GM23248 (cell line): ENCODE results near the gene PITPNB. TPM values are rescaled to one million over a fixed set of nuclear protein-coding genes. Genes with fewer than 3 reads are reported as not detected.
A peak's percentile ranks its signal among the peaks of the same experiment; 100 is the strongest.

ENCODE experiments used
- DNase-seq: peaks from one replicate; pipeline ENCODE4 v3.0.0-alpha.2; 2015
- H2AFZ ChIP-seq: fragments of 200-600 bp; sonication (generic); 2 replicates; pipeline ENCODE4 v1.6.1; 2016; ENCODE audit warnings: antibody characterized with exemption
- H3F3A ChIP-seq: fragments of 200-600 bp; sonication (generic); 2 replicates; pipeline ENCODE4 v1.6.1; 2016; ENCODE audit warnings: mild to moderate bottlenecking, antibody characterized with exemption, mixed run types; ENCODE audit not compliant: insufficient read depth
- H3K27ac ChIP-seq: fragments of 200-600 bp; sonication (generic); 2 replicates; pipeline ENCODE4 v1.5.1; 2016; ENCODE audit warnings: mild to moderate bottlenecking
- H3K27me3 ChIP-seq: fragments of 200-600 bp; sonication (generic); replicated peaks from 2 replicates; pipeline ENCODE4 v1.6.1; 2016; ENCODE audit warnings: mild to moderate bottlenecking; ENCODE audit not compliant: insufficient read depth
- H3K36me3 ChIP-seq: fragments of 200-600 bp; sonication (generic); 2 replicates; pipeline ENCODE4 v1.6.1; 2016; ENCODE audit warnings: low read depth, mild to moderate bottlenecking
- H3K4me1 ChIP-seq: fragments of 200-600 bp; sonication (generic); 2 replicates; pipeline ENCODE4 v1.6.1; 2016; ENCODE audit warnings: mild to moderate bottlenecking; ENCODE audit not compliant: insufficient read depth
- H3K4me2 ChIP-seq: fragments of 200-600 bp; sonication (generic); one replicate; pipeline ENCODE4 v1.6.1; 2016; ENCODE audit warnings: mild to moderate bottlenecking; ENCODE audit not compliant: unreplicated experiment
- H3K4me3 ChIP-seq: fragments of 200-600 bp; sonication (generic); 2 replicates; pipeline ENCODE4 v1.5.1; 2016; ENCODE audit warnings: mild to moderate bottlenecking
- H3K79me2 ChIP-seq: fragments of 200-600 bp; sonication (generic); 2 replicates; pipeline ENCODE4 v1.6.1; 2016; ENCODE audit warnings: mild to moderate bottlenecking; ENCODE audit not compliant: insufficient read depth
- H3K9ac ChIP-seq: fragments of 200-600 bp; sonication (generic); 2 replicates; pipeline ENCODE4 v1.6.1; 2016; ENCODE audit warnings: mild to moderate bottlenecking
- H3K9me2 ChIP-seq: fragments of 200-600 bp; sonication (generic); 2 replicates; pipeline ENCODE4 v1.6.1; 2016; ENCODE audit warnings: mixed run types, mild to moderate bottlenecking, moderate library complexity; ENCODE audit not compliant: insufficient read depth
- H3K9me3 ChIP-seq: fragments of 200-600 bp; sonication (generic); one replicate; pipeline ENCODE4 v1.6.1; 2017; ENCODE audit warnings: low read depth
- H4K20me1 ChIP-seq: fragments of 200-600 bp; sonication (generic); 2 replicates; pipeline ENCODE4 v1.6.0; 2016; ENCODE audit not compliant: insufficient read depth
- EZH2 ChIP-seq: fragments of 200-600 bp; sonication (generic); IDR thresholded peaks from 2 replicates; pipeline ENCODE4 v1.6.1; 2018; ENCODE audit warnings: antibody characterized with exemption, mild to moderate bottlenecking; ENCODE audit not compliant: insufficient read depth, poor library complexity, severe bottlenecking
- EZH2phosphoT487 ChIP-seq: fragments of 200-600 bp; sonication (generic); IDR thresholded peaks from 2 replicates; pipeline ENCODE4 v1.6.1; 2018; ENCODE audit warnings: antibody characterized with exemption, moderate library complexity, mild to moderate bottlenecking, low read depth; ENCODE audit not compliant: insufficient read depth
- WGBS, 2 experiments: methylation state at CpG; one replicate each; pipeline ENCODE4 v1.1.6; 2015 to 2017; ENCODE audit warnings: low lambda C conversion rate in 2 of 2, low coverage in 1 of 2; ENCODE audit errors: missing lambda C conversion rate in 2 of 2; 5-methylcytosine and 5-hydroxymethylcytosine counted together
- in situ Hi-C: fragments of 300-500 bp; cut with MboI; formaldehyde crosslinking; loops from 2 replicates; pipeline ENCODE4 v1.15.0; 2020
- polyA plus RNA-seq: library from polyadenylated mRNA; unstranded; fragments of >200 nt; fragmentation: Nextera tagmentation; extraction: Ambion mirVana; gene quantifications from 2 replicates; pipeline ENCODE4 v1.2.1, GENCODE V29; 2016
- total RNA-seq: library from RNA; depleted of rRNA; stranded (reverse); fragments of >200 nt; shearing (Covaris generic); gene quantifications from 2 replicates; pipeline ENCODE4 v1.2.3, GENCODE V29; 2014

Gene PITPNB
- total and polyA plus RNA-seq, 2 experiments from 2014 or later: 17.7 to 82.1 TPM

DNA sequence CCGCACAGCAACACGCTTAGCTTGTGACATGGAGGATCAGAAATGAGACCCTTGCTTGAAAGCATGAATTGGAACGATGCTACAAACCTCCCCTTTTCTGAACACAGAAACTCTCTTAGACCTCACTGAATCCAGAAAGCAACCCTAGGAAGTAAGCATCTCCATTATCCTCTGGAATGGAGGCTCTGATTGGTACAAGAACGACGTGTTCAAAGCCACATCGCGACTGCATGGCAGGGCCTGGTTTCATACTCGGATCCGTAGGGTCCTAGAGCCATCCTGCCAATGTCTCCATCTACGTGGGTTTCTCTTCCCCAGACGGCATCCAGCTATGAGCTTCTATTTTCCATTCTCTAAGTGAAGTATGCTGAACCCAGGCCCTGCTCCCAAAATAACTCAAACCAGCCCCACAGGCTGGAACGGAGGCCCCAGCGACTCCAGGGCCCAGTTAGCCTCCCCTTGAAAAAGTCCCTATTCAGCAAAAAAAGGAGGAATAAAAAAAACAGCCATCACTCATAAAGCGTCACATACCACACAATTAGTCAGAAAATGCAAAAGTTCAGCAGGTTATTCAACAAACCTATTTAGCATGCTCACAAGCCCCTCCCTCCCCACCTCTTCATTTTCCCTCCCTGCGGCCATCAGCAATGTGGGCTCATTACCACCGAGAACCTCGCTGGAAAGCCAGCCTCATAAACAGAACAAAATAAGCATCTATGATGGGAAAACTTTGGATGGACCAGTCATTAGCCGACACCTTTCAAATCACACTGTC lies 110.4 kb downstream of the PITPNB start:
- Histone ChIP-seq H3K9me2 (no peaks in the 10 kb centered on the region), H3K79me2 (no peaks in the 10 kb centered on the region), H3K9me3 (no peaks in the 10 kb centered on the region), H3K4me2 (no peak overlapping the region), H3K4me3 (no peak overlapping the region), H3K27me3 (no peaks in the 10 kb centered on the region), H4K20me1 (no peaks in the 10 kb centered on the region), H3K36me3 (no peaks in the 10 kb centered on the region), H2AFZ (no peak overlapping the region), H3K9ac (no peak overlapping the region), H3F3A (0 out of 2 replicates have a peak, but pooled peaks cover 4% of the 10 kb centered on the region), H3K4me1 (peaks cover 11% of the 10 kb centered on the region; the same call in 1 of the 2 replicates), H3K27ac (no peak overlapping the region)
- WGBS, 2 experiments: 74 to 85% methylated on average over 18 of the region's 18 CpGs
- TF ChIP-seq EZH2 (no peak), EZH2phosphoT487 (no peak)
- no peak for DNase-seq
- in situ Hi-C loops: loop anchor here (10.0 to 25.0 kb wide), 3 partner anchors 404 to 1054 kb away; no protein-coding TSS in a partner anchor

DNA sequence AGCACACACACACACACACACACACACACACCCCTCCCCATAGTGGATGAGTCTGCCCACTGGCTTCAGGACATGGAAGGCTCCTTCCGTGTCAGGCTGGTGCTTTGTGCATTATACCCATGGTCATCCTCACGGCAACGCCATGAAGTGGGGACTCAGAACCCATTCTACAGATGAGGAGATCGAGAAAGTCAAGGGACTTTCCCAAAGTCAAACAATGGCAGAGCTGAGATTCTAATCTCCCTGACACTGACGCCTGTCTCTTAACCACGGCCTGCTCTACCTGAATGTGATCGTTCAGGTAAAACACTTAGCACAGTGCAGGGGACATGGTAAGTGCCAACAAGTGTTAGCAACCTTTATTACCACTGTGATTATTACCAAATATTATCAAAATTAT lies 113.2 kb downstream of the PITPNB start:
- H3K4me3 ChIP-seq: no peak overlapping the region
- 90 to 92% methylated on average over 7 of the region's 7 CpGs for WGBS, 2 experiments
- DNase-seq: no peak
- H3K9me3 ChIP-seq: no peaks in the 10 kb centered on the region
- no peaks in the 10 kb centered on the region for H3K79me2 ChIP-seq
- no peaks in the 10 kb centered on the region for H3K36me3 ChIP-seq
- TF ChIP-seq EZH2 (no peak), EZH2phosphoT487 (no peak)
- H3K4me2 ChIP-seq: no peak overlapping the region
- no peak overlapping the region for H3K9ac ChIP-seq
- H3K27ac ChIP-seq: no peak overlapping the region
- in situ Hi-C loops: loop anchor here (10.0 to 25.0 kb wide), 3 partner anchors 401 to 1051 kb away; no protein-coding TSS in a partner anchor
- no peaks in the 10 kb centered on the region for H3K9me2 ChIP-seq
- peaks cover 8% of the 10 kb centered on the region; the same call in 1 of the 2 replicates for H3K4me1 ChIP-seq
- H2AFZ ChIP-seq: no peak overlapping the region
- 0 out of 2 replicates have a peak, but pooled peaks cover 4% of the 10 kb centered on the region for H3F3A ChIP-seq
- H4K20me1 ChIP-seq: no peaks in the 10 kb centered on the region
- no peaks in the 10 kb centered on the region for H3K27me3 ChIP-seq

DNA sequence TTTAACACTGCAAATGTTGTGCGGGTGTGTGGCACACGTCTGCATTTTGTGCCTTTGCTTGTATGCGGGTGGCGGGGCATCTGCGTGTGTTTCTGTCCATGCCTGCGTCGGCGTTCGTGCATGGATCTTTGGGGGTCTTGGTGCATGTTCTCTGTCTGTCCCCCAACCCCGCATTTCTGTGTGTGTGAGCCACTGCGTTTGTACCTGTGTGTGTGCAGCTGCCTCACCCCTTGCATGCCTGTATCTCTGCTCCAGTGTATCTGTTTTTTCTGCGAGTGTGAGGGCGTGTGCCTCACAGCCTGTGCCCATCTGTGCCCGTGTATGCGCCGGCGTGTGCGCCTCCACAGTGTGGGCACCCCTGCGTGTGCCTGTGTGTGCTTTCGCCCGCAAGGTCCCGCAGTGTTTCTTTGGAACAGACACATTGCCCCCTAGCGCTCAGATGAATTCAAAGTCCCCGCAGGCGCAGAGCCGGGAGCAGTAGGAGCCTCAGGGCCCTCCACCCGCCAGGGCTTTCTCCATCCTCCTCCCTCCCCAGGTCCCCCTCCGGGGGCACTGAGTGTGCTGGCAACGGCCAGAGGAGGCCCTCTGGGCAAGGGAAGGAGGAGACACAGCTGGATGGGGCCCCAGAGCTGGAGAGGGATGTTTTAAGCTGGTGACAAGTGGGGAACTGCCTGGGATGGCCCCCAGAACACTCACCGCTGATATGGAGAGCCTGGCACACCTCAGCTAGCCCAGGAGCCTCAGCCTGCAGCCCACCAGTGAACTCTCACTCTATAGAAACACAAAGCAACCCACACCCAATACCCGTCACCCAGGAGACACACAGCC lies 114.4 kb downstream of the PITPNB start:
- Histone ChIP-seq H4K20me1 (no peaks in the 10 kb centered on the region), H2AFZ (peak overlapping the region; percentile 61; the same call in 1 of the 2 replicates), H3K4me3 (no peak overlapping the region), H3K27ac (no peak overlapping the region), H3K9me2 (no peaks in the 10 kb centered on the region), H3K79me2 (peaks cover 11% of the 10 kb centered on the region), H3K4me2 (no peak overlapping the region), H3K9me3 (no peaks in the 10 kb centered on the region), H3K4me1 (no peaks in the 10 kb centered on the region), H3K9ac (no peak overlapping the region), H3F3A (no peaks in the 10 kb centered on the region), H3K36me3 (no peaks in the 10 kb centered on the region), H3K27me3 (no peaks in the 10 kb centered on the region)
- in situ Hi-C loops: loop anchor here (10.0 to 25.0 kb wide), 3 partner anchors 400 to 1050 kb away; no protein-coding TSS in a partner anchor
- DNase-seq: peak; percentile 89
- 29 to 31% methylated on average over 29 to 31 of the region's 31 CpGs for WGBS, 2 experiments
- no peak for TF ChIP-seq EZH2phosphoT487
- no peak for TF ChIP-seq EZH2

DNA sequence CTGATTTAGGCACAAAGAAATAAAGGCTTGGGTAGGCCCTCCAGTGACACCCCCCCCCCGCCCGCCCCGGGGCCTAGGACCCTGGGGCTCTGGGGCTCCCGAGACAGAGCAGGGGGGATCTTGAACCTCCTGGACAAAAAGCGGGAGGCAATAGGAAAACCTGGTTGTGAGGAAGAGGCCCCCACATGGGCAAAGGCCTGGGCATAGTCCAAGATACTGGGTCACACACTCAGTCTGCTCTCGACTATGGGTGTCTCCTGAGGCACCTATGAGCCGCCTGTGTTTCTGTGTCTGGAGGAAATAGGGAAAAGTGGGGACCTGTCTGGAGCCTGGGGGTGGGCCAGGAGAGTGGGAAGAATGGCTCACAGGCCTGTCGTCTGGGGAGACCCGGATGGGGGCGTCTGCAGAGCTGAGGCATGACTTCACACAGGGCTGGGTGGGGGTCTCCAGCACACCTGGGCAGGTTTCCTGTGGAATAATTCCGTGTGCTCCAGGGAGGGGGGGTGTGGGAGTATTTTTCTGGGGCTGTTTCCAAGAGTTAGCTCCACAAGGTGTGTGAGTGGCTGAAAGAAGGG lies 115.1 kb downstream of the PITPNB start:
- Histone ChIP-seq H2AFZ (no peak overlapping the region), H3K9me2 (no peaks in the 10 kb centered on the region), H3K4me1 (no peaks in the 10 kb centered on the region), H4K20me1 (no peaks in the 10 kb centered on the region), H3F3A (no peaks in the 10 kb centered on the region), H3K27ac (no peak overlapping the region), H3K36me3 (no peaks in the 10 kb centered on the region), H3K27me3 (no peaks in the 10 kb centered on the region), H3K9ac (no peak overlapping the region), H3K4me2 (no peak overlapping the region), H3K4me3 (no peak overlapping the region), H3K79me2 (peaks cover 19% of the 10 kb centered on the region), H3K9me3 (no peaks in the 10 kb centered on the region)
- no peak for DNase-seq
- 70 to 72% methylated on average over 11 of the region's 11 CpGs for WGBS, 2 experiments
- in situ Hi-C loops: loop anchor here (10.0 to 25.0 kb wide), 3 partner anchors 399 to 1049 kb away; no protein-coding TSS in a partner anchor
- TF ChIP-seq EZH2phosphoT487 (no peak), EZH2 (no peak)
